SW 1271 (cell line): Measurements from ENCODE around the gene PYGB.
"Not testable (repeated sequence)": the region's sequence is repeated elsewhere in the genome, so short reads cannot be mapped to it uniquely, and the experiment has no call there.

Source experiments
- DNase-seq, 2 experiments: peaks; one replicate each; lab custom pipeline; 2025; lab: John Stamatoyannopoulos, UW

The PYGB gene

DNA sequence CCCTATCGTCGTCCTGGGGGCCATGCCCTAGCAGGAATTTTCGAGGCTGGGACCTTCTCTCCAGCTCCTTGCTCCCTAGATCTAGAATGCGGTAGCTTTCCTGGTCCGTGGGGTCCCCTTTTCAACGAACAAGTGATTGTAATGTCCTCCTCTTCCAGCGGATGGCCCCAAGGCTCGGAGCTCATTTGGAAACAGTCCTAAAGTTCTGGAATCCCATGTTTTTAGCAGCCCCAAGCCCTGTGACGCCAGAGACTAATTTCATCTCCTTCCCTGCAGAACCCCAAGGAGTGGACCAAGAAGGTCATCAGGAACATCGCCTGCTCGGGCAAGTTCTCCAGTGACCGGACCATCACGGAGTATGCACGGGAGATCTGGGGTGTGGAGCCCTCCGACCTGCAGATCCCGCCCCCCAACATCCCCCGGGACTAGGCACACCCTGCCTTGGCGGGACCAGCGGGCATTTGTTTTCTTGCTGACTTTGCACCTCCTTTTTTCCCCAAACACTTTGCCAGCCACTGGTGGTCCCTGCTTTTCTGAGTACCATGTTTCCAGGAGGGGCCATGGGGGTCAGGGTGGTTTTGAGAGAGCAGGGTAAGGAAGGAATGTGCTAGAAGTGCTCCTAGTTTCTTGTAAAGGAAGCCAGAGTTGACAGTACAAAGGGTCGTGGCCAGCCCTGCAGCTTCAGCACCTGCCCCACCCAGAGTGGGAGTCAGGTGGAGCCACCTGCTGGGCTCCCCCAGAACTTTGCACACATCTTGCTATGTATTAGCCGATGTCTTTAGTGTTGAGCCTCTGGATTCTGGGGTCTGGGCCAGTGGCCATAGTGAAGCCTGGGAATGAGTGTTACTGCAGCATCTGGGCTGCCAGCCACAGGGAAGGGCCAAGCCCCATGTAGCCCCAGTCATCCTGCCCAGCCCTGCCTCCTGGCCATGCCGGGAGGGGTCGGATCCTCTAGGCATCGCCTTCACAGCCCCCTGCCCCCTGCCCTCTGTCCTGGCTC lies 48.5 kb downstream of the PYGB start:
- DNase-seq: peak in 1 of 2 experiments; percentile 24

DNA sequence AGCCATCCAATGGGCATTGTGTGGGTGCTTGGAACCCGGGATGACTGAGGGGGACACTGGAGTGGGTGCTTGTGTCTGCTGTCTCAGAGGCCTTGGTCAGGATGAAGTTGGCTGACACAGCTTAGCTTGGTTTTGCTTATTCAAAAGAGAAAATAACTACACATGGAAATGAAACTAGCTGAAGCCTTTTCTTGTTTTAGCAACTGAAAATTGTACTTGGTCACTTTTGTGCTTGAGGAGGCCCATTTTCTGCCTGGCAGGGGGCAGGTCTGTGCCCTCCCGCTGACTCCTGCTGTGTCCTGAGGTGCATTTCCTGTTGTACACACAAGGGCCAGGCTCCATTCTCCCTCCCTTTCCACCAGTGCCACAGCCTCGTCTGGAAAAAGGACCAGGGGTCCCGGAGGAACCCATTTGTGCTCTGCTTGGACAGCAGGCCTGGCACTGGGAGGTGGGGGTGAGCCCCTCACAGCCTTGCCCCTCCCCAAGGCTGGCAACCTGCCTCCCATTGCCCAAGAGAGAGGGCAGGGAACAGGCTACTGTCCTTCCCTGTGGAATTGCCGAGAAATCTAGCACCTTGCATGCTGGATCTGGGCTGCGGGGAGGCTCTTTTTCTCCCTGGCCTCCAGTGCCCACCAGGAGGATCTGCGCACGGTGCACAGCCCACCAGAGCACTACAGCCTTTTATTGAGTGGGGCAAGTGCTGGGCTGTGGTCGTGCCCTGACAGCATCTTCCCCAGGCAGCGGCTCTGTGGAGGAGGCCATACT lies 49.4 kb downstream of the PYGB start:
- DNase-seq: no peak

DNA sequence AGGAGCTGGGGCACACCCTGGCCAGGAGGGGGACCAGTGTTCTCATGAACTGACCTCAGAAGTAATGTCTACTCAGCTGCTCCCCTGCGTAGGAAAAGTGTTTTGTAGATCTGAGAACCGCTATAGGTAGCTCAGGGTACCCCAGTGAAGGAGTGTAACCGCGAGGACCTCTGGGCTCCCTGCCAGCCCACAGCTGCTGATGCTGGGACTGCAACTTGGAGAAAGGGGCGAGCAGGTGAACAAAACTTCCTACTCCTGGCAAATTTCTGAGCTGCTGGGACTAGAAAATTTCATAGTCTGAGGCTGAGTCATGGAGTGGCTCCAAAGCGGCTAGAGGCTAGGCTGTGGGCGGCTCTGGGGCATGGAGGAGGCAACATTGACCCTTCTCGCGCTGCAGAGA lies 51.9 kb downstream of the PYGB start:
- no peak for DNase-seq

DNA sequence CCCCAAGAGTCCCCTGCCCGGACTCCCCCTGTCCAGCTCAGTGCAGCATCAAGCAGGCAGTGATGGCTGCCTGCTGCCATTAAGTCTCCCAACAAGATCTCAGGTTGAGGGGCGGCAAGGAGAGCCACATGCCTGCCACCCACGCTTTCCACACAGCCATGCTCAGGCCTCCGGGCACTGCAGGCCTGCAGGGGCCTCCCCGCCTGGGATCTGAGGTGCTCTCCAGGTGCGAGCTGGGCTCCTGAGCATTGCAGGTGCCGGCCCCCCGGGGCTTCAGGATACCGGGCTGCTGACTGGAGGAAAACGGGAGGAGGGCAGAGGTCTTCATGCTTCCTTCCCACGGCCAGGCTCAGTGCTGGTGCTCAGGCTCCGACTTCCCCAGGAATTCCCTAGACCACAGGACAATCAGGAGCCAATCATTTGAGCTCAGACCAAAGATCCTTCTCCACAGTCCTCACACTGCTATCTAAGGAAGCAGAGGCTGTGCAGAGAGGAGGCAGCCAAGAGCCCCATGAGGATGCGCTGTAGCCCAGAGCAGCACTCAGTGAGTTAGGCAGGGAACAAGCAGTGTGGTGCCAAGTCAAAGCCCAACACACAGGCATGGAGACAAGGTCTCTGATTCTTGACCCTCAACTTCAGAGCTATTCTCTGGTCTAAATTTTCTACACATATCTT lies 52.7 kb downstream of the PYGB start:
- DNase-seq: no peak

- no peak for DNase-seq
These were observed 53.6 kb downstream of the PYGB start for GRCh38 chr20:25301357-25301920.

DNA sequence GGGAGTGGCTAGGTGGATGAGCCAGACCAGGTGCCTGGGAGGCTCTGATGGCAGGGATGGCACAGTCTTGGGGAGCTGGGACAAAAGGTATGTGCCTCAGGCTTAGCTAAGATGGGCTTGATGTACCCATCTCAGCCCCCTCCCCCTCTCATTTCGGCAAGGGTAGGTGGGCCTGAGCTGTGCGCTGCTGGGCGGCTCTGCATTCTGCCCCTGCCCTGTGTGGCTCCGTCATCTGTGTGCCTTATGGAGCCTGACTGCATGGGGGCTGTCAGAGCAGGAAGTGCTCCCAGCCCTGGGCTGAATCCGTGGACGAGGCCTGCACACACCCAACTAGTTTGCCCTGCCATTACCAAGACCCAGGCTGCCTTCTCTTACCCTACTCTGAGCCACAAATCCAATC lies 54.7 kb downstream of the PYGB start:
- no peak for DNase-seq

- DNase-seq: no peak
These were observed 55.6 kb downstream of the PYGB start for GRCh38 chr20:25303292-25304024.

GRCh38 chr20:25304025-25304549 lies 56.2 kb downstream of the PYGB start:
- no peak for DNase-seq

DNA sequence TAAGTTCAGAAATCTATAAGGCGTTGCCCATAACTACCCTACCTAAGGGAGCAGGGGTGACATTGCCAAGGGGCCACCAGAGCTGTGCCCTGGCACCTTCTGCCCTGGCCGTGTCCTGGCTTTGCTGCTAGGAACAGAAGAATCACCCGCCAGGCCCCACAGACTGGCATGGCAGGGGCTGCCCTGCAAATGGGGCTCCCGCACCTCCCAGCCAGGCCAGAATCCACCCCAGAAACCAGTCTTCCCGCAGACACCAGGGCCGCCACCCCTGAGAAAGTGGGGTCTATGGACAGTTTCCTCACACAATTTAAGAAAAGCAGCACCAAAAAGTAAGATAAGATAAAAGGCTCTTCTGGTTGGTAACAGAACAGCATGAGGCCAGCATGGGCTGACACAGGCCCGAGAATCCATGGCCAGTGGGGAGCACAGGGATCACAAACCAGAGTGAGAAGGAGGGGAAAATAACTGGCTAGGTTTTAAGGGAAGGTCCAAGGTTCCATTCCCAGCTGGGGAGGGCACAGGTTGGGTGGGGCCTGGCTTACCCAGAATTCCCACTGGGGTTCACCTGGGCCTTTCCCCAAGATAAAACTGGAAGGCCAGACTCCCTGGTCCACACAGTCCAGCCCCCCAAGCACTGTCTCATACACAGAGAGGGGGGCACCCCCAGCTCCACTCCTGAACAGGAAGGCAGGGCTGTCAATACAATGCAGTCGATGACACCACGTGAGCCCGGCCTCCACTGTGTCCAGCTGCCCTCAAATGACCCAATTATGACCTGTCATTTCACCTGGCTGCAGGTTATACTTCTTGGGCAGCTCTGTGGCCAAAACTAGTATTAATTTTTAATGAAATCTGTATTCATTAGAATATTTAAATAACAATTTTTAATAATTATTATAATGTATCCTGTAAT lies 59.4 kb downstream of the PYGB start:
- no peak for DNase-seq

DNA sequence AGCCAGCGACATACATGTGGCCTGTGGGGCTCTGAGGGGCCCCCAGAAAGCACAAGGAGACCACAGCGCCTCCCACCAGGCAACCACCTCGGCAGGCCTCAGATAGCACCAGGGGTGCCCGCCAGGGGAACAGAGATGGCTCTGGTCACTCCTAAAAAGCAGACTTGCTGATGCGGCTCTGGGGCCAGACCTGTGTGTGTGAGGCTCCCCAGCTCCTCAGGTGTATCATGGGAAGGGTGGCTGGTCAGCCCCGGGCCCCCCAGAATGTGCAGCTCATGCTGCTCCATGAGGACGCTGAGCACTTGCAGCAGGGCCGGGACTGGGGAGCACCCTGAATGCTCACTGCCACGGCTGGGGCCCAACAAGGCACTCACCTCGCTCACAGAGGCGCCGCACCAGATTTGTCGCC lies 60.2 kb downstream of the PYGB start:
- DNase-seq: no peak

DNA sequence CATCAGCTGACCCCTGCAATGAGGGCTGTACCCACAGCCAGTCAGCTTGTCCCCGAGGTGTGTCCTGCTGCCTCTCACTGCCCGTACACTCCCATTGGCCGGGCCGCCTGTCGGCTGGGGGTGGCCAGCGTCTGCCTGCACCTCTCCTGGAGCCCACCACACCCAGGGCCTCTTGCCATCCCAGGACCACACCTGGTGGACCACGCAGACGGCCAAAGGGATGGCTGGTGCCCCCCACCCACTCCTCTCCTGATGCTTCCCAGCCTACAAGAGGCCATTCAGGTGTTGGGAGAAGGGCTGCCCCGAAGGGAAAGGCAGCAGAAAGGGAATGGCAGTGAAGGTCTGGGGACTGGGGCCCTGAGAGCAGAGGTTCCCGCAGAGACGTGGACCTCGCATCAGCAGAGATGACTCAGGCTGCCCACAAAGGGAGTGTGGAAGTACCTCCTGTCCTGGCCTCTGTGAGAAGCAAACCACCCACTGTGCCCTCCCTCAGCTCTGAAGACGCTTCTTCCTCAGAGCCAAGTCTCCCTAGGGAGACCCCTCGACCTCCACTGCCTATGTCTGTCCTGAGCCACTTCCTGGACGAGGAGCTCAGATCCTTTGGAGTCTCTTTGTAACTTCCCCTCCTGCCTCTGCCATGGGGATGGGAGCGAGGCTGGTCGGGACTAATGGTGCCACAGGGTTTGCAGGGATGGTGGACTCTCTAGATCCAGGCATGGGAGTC lies 60.9 kb downstream of the PYGB start:
- DNase-seq: no peak

DNA sequence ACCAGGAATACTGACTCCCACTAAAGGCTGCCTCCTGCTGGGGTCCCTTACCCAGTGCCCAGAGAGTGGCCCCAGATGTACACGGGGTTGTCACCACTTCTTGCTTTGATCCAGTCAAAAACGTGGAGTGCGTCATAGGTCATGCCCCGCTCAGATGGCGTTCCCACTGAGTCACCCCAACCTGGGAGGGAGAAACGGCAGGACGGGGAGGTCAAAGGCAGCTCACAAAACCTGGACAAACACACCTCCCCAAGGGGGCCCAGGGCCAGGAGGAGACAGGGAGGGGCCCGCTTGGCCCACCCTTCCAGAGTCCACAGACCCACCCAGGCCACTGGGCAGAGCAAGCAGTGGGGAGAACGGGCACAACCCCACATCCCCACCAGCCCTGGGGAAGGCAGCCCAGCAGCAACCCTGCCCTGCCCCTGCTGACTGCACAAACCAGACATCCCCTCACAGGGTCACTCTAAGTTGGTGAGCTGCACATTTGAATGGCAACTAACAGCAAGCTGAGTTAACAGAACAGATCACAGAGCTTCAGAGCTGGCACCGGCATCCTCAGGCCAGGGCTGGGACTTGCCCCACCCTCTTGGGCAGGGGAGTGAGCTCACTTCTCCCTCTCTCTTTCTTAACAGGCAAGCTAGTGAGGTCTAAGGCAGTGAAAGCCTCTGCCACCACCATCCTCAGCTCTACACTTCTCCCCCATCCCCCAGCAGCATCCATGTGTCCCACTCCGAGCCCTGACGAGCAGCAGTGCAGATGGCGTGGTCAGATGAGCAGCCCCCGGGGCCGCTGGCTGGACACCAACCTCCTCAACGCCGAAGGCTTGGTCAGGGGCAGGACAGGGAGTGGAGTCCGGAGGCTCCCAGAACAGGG lies 61.7 kb downstream of the PYGB start:
- DNase-seq: no peak

DNA sequence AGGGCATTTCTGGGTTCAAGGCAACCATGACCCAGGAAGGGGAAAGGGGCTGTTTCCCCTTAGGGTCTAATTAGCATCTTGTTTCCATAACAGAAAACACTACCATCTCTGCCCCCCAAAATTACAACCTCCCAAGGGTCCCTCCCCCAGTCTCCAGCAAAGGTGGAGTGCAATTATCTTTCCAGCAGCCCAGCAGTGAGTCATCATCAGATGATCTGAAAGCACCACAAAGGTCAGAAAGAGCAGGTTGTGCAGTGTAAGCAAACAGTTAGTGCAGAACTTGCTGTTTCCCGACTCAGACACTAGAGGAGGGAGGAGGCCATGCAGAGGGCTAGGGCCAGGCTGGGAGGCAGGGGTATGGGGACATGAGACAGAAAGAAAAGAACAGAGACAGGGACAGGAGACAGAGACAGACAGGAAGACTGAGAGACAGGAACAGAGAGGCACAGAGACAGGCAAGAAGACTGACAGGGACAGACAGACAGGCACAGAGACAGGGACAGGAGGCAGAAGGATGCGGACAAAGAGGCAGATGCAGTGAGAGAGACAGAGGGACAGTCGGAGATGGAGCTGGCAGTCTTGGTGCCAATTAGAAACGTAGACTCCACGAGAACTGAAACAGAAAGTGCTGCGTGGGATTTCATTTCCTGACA lies 62.5 kb downstream of the PYGB start:
- DNase-seq: peak; percentile 79 to 89

GRCh38 chr20:25310921-25311728 lies 63.2 kb downstream of the PYGB start:
- peak; percentile 39 to 56 for DNase-seq

DNA sequence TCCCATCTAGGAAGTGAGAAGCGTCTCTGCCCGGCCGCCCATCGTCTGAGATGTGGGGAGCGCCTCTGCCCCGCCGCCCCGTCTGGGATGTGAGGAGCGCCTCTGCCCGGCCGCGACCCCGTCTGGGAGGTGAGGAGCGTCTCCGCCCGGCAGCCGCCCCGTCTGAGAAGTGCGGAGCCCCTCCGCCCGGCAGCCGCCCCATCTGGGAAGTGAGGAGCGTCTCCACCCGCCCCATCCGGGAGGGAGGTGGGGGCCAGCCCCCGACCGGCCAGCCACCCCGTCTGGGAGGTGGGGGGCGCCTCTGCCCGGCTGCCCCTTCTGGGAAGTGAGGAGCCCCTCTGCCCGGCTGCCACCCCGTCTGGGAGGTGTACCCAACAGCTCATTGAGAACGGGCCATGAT lies 64.8 kb downstream of the PYGB start:
- not testable (repeated sequence) for DNase-seq

GRCh38 chr20:25313593-25313992 lies 65.7 kb downstream of the PYGB start:
- no peak for DNase-seq
